ENCODE results near the gene ALK. TPM values are rescaled to one million over a fixed set of nuclear protein-coding genes. Genes with fewer than 3 reads are reported as not detected.

Gene ALK
- total RNA-seq, 2 experiments from 2014 or later, result not detected

DNA sequence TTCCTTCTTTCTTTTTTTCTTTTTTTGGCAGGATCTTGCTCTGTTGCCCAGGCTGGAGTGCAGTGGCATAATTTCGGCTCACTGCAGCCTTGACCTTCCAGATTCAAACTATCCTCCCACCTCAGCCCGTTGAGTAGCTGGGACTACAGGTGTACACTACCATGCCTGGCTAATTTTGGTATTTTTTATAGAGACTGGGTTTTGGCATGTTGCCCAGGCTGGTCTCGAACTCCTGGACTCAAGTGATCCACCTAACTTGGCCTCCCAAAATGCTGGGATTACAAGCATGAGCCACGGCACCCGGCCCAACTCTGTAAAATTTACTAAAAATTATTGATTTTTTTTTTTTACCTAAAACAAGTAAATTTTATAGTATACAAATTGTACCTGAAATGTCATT lies 360.8 kb downstream of the ALK start:
- DNase-seq (no peak), ATAC-seq (no peak)
- Mint-ChIP-seq H3K36me3 (ENCODE audit: low read depth) (no peaks in the 10 kb centered on the region), H3K4me1 (ENCODE audit: low read depth) (no peaks in the 10 kb centered on the region), H3K27ac (no peak overlapping the region), H3K4me3 (no peak overlapping the region), H3K27me3 (peaks cover 7% of the 10 kb centered on the region), H3K9me3 (no peaks in the 10 kb centered on the region)
- ChIA-PET POLR2A (no interaction called here), CTCF (interaction anchor here (0.7 kb wide), 1 partner anchor 11 kb away, joined by 3 read pairs; no protein-coding TSS in a partner anchor)
- intact Hi-C loops (cut with micrococcal nuclease), result no loop called here
- TF ChIP-seq, protein P1, sequence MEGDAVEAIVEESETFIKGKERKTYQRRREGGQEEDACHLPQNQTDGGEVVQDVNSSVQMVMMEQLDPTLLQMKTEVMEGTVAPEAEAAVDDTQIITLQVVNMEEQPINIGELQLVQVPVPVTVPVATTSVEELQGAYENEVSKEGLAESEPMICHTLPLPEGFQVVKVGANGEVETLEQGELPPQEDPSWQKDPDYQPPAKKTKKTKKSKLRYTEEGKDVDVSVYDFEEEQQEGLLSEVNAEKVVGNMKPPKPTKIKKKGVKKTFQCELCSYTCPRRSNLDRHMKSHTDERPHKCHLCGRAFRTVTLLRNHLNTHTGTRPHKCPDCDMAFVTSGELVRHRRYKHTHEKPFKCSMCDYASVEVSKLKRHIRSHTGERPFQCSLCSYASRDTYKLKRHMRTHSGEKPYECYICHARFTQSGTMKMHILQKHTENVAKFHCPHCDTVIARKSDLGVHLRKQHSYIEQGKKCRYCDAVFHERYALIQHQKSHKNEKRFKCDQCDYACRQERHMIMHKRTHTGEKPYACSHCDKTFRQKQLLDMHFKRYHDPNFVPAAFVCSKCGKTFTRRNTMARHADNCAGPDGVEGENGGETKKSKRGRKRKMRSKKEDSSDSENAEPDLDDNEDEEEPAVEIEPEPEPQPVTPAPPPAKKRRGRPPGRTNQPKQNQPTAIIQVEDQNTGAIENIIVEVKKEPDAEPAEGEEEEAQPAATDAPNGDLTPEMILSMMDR (IDR thresholded peaks at IDR 0.05), result no peak

DNA sequence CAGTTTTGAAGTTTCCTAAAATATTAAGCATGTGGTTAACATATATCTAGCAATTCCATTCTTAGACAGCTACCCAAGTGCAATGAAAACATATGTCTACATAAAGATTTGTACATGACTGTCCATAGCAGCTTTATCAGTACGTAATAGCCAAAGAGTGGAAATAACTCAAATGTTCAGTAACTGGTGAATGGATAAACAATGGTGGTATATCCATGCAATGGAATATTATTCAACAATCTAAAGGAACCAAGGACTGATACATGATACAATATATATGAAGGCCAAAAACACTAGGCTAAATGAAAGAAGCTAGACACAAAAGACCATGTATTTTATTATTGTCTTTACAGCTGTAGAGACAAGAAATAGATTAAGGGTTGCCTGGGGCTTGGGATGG lies 361.4 kb downstream of the ALK start:
- DNase-seq, result no peak
- ChIA-PET CTCF (no interaction called here), POLR2A (no interaction called here)
- TF ChIP-seq, protein P1 (IDR thresholded peaks at IDR 0.05), result no peak
- H3K27me3 Mint-ChIP-seq, result peaks cover 12% of the 10 kb centered on the region
- no peak overlapping the region for H3K4me3 Mint-ChIP-seq
- no peaks in the 10 kb centered on the region for H3K4me1 Mint-ChIP-seq (ENCODE audit: low read depth)
- H3K9me3 Mint-ChIP-seq, result no peaks in the 10 kb centered on the region
- no peak overlapping the region for H3K27ac Mint-ChIP-seq
- no peak for ATAC-seq
- intact Hi-C loops (cut with micrococcal nuclease), result no loop called here
- H3K36me3 Mint-ChIP-seq (ENCODE audit: low read depth), result no peaks in the 10 kb centered on the region

DNA sequence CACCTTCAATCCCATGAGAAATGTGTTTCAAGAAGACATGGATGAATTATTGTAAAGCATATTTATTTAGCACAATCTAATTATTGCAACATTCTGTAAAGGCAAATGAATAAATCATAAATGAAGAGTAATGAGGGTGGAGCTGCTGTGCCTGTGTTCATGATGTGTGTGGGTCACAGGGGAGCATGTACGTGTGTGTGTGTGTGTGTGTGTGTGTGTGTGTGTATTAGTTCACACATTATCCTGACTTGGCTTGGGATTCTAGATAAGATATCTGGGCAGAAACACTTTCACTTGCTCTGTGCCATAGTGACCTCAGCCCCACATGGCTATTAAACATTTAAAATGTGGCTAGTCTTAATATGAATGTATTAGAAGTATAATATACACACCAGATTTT lies 361.8 kb downstream of the ALK start:
- ChIA-PET CTCF (no interaction called here), POLR2A (no interaction called here)
- ATAC-seq (no peak), DNase-seq (no peak)
- Mint-ChIP-seq H3K36me3 (ENCODE audit: low read depth) (no peaks in the 10 kb centered on the region), H3K4me3 (no peak overlapping the region), H3K4me1 (ENCODE audit: low read depth) (no peaks in the 10 kb centered on the region), H3K27me3 (peaks cover 15% of the 10 kb centered on the region), H3K9me3 (no peaks in the 10 kb centered on the region), H3K27ac (no peak overlapping the region)
- intact Hi-C loops (cut with micrococcal nuclease), result no loop called here
- TF ChIP-seq, protein P1 (IDR thresholded peaks at IDR 0.05), result no peak

DNA sequence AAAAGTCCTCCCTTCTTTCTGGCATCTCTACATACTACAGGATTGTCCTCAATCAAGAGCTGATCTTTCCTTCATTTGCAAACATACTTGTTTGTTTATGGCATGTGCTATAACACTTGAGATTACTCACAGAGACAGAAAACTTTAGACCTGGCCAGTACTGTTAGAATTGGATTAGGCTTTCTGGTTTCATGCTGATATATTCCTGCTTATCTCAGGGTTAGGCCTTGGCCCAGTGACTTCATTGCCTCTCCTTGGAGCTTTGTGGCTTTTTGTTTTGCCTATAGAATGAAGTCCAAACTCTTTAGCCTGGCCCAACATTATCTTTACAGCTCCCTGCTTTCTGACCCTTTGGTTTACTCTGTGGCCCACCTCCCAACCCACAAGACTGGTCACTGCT lies 363.3 kb downstream of the ALK start:
- CTCF ChIA-PET, result no interaction called here
- ATAC-seq, result no peak
- TF ChIP-seq, protein P1 (IDR thresholded peaks at IDR 0.05), result no peak

DNA sequence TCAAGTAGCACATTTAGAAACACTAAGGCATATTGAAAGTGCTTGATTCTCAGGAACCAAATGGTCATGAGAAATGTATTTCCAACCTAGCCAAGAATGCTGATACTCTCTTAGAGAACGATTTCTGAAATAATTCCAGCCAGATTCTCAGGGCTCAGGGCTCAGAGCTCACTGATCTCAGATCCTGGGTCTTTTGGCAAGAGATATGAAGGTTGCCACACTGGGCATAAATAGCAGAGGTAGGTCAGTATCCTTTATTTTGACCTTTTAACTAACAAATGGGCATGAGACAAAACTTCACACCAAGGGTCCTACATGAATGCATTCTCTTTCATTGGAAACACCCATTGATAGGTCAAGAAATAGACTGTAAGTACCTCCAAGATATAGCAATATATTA lies 364.1 kb downstream of the ALK start:
- Mint-ChIP-seq H3K27me3 (peaks cover 23% of the 10 kb centered on the region), H3K27ac (no peak overlapping the region), H3K9me3 (no peaks in the 10 kb centered on the region), H3K36me3 (ENCODE audit: low read depth) (no peaks in the 10 kb centered on the region), H3K4me1 (ENCODE audit: low read depth) (no peaks in the 10 kb centered on the region), H3K4me3 (no peak overlapping the region)
- POLR2A ChIA-PET, result no interaction called here
- CTCF ChIA-PET, result no interaction called here
- intact Hi-C loops (cut with micrococcal nuclease), result no loop called here
- TF ChIP-seq, protein P1 (IDR thresholded peaks at IDR 0.05), result no peak
- no peak for DNase-seq
- ATAC-seq, result no peak

More for the DNA sequence above, 363.3 kb downstream of the ALK start:
- Mint-ChIP-seq H3K27me3 (peaks cover 18% of the 10 kb centered on the region), H3K27ac (no peak overlapping the region), H3K4me3 (no peak overlapping the region), H3K9me3 (no peaks in the 10 kb centered on the region), H3K36me3 (ENCODE audit: low read depth) (no peaks in the 10 kb centered on the region), H3K4me1 (ENCODE audit: low read depth) (no peaks in the 10 kb centered on the region)
- POLR2A ChIA-PET, result no interaction called here
- intact Hi-C loops (cut with micrococcal nuclease), result no loop called here
- no peak for DNase-seq
